Measurements from ENCODE around the gene NYNRIN.

The NYNRIN gene

DNA sequence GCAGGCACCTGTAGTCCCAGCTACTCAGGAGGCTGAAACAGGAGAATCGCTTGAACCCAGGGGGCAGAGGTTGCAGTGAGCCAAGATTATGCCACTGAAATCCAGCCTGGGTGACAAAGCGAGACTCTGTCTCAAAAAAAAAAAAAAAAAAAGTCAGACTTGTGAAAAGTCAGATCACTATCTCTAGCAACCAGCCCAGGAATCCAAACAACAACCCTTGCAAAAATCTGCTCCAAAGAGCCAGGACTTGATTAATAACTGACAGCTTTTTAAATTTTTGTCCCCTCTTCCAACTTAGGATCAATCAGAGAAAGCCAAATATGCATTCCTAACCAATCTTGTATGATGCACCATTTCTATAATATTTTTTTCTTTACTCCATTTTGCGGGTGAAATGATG is 38.5 kb upstream of the NYNRIN start:
- TF ChIP-seq, protein P1, sequence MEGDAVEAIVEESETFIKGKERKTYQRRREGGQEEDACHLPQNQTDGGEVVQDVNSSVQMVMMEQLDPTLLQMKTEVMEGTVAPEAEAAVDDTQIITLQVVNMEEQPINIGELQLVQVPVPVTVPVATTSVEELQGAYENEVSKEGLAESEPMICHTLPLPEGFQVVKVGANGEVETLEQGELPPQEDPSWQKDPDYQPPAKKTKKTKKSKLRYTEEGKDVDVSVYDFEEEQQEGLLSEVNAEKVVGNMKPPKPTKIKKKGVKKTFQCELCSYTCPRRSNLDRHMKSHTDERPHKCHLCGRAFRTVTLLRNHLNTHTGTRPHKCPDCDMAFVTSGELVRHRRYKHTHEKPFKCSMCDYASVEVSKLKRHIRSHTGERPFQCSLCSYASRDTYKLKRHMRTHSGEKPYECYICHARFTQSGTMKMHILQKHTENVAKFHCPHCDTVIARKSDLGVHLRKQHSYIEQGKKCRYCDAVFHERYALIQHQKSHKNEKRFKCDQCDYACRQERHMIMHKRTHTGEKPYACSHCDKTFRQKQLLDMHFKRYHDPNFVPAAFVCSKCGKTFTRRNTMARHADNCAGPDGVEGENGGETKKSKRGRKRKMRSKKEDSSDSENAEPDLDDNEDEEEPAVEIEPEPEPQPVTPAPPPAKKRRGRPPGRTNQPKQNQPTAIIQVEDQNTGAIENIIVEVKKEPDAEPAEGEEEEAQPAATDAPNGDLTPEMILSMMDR (conservative IDR thresholded peaks at IDR 0.05; ENCODE audit: low read depth, low read length) = no peak
- H3K4me3 ChIP-seq (ENCODE audit: low read length) = no peak overlapping the region
- DNase-seq (ENCODE audit: low read depth) = no peak

DNA sequence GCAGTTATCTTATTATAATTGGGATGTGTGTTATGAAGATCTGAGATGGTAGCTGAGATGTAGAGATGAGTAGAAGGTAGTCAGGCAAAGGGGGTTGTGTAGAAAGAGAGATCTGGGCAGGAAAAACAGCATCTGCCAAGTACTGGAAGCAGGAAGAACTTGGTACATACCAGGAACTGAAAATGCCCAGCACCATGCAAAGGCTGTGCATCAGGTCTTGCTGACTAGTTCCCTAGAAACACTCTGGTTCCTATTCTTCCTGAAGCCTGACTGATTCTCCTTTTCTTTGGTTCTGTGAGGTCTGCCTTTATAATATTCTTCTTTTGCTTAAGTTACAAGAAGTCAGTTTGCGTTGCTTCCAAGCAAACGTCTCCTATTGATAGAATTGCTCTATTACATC is 37.5 kb upstream of the NYNRIN start:
- no peak overlapping the region for H3K4me3 ChIP-seq (ENCODE audit: low read length)
- DNase-seq (ENCODE audit: low read depth) = no peak
- TF ChIP-seq, protein P1 (conservative IDR thresholded peaks at IDR 0.05; ENCODE audit: low read depth, low read length) = no peak

DNA sequence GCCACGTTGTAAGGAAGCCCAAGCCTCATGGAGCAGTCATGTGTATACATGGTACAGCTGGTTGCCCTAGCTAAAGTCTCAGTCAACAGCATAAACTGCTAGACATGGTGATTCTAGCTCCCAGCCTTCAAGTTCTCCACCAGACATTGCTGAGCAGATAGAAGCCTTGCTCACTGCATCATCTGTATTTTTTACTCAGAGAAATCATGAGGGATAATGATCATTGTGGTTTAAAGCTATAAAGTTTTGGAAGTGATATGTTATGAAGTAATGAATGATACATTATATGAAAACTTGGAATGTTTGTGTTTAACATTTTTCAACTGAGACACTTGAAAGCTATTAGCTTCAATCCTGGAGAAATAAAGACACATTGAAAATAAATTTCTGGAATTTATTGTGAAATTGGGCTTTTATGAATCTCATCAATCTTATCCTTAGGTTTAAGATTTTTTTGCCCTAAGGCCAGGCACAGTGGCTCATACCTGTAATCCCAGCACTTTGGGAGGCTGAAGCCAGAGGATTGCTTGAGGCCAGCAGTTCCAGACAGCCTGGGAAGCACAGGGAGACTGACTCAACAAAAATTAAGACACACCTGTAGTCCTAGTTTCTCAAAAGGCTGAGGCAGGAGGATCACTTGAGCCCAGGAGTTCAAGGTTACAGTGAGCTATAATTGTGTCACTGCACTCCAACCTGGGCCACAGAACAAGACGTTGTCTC is 36.4 kb upstream of the NYNRIN start:
- TF ChIP-seq, protein P1 (conservative IDR thresholded peaks at IDR 0.05; ENCODE audit: low read depth, low read length) = no peak
- no peak for DNase-seq (ENCODE audit: low read depth)
- H3K4me3 ChIP-seq (ENCODE audit: low read length) = no peak overlapping the region

DNA sequence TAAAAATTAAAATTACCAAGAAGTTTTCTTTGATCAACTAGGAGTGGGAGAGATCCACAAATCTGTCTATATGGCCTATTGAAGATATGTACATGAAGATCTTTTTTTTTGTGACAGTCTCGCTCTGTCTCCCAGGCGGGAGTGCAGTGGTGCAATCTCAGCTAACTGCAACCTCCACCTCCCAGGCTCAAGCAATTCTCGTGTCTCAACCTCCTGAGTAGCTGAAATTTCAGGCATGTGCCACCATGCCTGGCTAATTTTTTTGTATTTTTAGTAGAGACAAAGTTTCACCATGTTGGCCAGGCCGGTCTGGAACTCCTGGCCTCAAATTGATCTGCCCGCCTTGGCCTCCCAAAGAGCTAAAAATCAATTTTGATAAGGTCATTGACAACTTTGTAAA is 35.4 kb upstream of the NYNRIN start:
- no peak for DNase-seq (ENCODE audit: low read depth)
- H3K4me3 ChIP-seq (ENCODE audit: low read length) = no peak overlapping the region
- TF ChIP-seq, protein P1 (conservative IDR thresholded peaks at IDR 0.05; ENCODE audit: low read depth, low read length) = no peak

DNA sequence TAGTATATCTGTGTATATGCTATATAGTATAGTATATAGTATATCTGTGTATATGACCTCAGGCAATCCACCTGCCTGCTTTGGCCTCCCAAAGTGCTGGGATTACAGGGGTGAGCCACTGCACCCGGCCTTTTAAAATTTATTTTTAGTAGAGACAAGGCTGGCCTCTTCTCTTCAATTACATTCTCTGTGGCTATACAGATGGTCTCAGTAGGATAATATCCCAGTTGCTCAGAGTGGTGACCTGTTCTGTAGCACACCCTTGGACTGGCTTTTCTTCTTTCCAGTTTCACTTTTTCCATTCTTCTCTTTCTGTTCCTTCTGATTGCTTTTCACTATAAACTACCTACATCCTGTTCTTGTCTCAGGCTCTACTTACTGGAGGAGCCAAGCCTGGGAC is 34.0 kb upstream of the NYNRIN start:
- no peak for DNase-seq (ENCODE audit: low read depth)
- H3K4me3 ChIP-seq (ENCODE audit: low read length) = no peak overlapping the region
- TF ChIP-seq, protein P1 (conservative IDR thresholded peaks at IDR 0.05; ENCODE audit: low read depth, low read length) = no peak

DNA sequence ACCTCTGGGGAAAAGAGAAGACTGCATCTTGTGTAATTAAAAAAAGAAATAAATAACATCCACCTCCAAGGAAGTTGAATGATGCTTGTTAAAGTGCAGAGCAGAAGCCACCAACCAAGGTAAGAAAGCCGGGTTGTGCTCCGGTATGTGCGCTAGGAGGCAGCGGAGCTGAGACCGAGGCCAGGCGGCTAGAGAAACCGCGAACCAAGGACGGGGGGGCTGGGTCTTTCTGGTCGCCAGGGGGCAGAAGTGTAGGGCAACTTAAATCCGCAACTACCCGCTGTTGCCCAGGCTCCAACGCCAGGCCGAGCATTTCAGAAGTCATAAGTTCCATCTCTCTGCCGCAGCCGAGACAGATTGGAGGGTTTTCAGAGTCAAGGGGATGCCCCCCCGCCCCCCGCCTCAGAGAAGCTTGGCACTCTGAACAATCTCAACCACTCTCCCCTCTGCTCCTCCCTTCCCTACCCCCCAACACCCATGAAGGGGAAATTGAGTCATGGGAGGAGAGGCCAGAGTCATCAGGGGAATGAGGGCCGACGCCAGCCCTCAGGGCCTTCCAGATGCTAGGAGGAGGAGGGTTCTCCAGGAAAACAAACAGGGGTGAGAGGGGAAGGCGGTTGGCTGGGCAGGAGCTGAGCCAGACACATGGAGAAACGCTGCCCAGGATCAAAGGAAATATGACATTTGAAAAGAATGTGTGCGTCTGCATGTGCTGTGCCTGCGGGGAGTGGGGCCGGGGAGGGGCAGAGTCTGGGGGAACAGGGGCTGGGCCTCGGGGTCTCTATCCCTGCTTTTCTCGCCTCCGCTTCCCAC is 33.0 kb upstream of the NYNRIN start:
- H3K4me3 ChIP-seq (ENCODE audit: low read length) = peak overlapping the region; percentile 76
- peak; percentile 74 for DNase-seq (ENCODE audit: low read depth)

More for the DNA sequence above, 33.0 kb upstream of the NYNRIN start:
- TF ChIP-seq, protein P1 (conservative IDR thresholded peaks at IDR 0.05; ENCODE audit: low read depth, low read length) = peak; percentile 97

Data from retinal pigment epithelial cell (primary cell).